ENCODE data around the gene NFATC2. TPM values are rescaled to one million over a fixed set of nuclear protein-coding genes. Genes with fewer than 3 reads are reported as not detected.

Gene NFATC2
- total RNA-seq, 1 experiment from 2014 or later, result 0.61 TPM

DNA sequence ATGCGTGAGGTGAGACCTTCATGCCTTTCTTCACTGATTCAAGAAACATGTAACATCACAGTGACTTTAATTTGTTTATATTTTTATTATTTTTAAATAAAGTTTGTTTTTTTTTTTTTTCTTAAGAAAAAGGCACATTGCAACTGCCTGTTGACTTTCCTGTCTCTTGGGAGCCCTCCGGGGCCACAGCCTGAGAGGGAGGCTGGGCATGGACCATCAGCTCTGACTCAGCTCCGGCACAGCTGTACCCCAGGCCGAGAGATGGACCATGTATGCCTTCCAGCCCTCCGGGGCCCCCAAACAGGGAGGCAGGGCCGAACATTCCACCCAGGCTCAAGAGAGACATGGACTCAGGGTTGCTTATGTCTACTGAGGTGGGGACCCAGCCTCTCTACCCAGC lies 99.9 kb downstream of the NFATC2 start:
- H3K14ac ChIP-seq (ENCODE audit: insufficient read depth, low read length), result no peak overlapping the region
- no peak overlapping the region for H3K27ac Mint-ChIP-seq
- no peak overlapping the region for H2AK5ac ChIP-seq (ENCODE audit: insufficient read length, low read length)
- no peak overlapping the region for H4K5ac ChIP-seq (ENCODE audit: insufficient read length, low read depth, low read length)
- H4K20me1 ChIP-seq (ENCODE audit: control insufficient read depth, insufficient read depth, insufficient read length), result no peaks in the 10 kb centered on the region
- H3T11ph ChIP-seq (ENCODE audit: low read length), result no peak overlapping the region
- H4K8ac ChIP-seq (replicated peaks; ENCODE audit: insufficient read length, low read depth, low read length), result no peak overlapping the region
- H3K23me2 ChIP-seq (ENCODE audit: insufficient read length, low read depth, low read length, poor library complexity, severe bottlenecking), result no peaks in the 10 kb centered on the region
- H3K27me3 Mint-ChIP-seq (ENCODE audit: low read depth), result peaks cover 2% of the 10 kb centered on the region
- no peaks in the 10 kb centered on the region for H3K79me2 ChIP-seq (ENCODE audit: insufficient read depth, low read length)
- H3K27ac ChIP-seq (ENCODE audit: insufficient read length, low read depth, low read length), result no peak overlapping the region
- no peak overlapping the region for H4K91ac ChIP-seq (ENCODE audit: insufficient read length, low read depth, low read length)
- H3K4ac ChIP-seq (ENCODE audit: low read depth, low read length), result no peak overlapping the region
- H3K23ac ChIP-seq (ENCODE audit: insufficient read length, low read depth, low read length), result no peak overlapping the region
- H3K36me3 Mint-ChIP-seq (ENCODE audit: insufficient read depth in 1 of 3, low read depth in 3 of 3), result no peaks in the 10 kb centered on the region; a peak in 1 of 7 replicates
- H3K4me2 ChIP-seq (ENCODE audit: insufficient read depth, insufficient read length, low read length), result no peak overlapping the region
- no peaks in the 10 kb centered on the region for H3K9me3 Mint-ChIP-seq
- H3K79me1 ChIP-seq (ENCODE audit: insufficient read depth, low read depth, low read length, poor library complexity, severe bottlenecking), result no peaks in the 10 kb centered on the region
- H3K18ac ChIP-seq (ENCODE audit: insufficient read length, low read depth, low read length), result no peak overlapping the region
- no peak overlapping the region for H2BK120ac ChIP-seq (ENCODE audit: low read depth, low read length, poor library complexity, severe bottlenecking)
- H3K4me1 Mint-ChIP-seq, result peaks cover 10 to 16% of the 10 kb centered on the region in 2 experiments
- WGBS (ENCODE audit: extremely low coverage, insufficient read length, low lambda C conversion rate), result no CpG with 5 or more reads among the region's 6 CpGs
- no peaks in the 10 kb centered on the region for H3K9me3 ChIP-seq (ENCODE audit: control insufficient read depth, low read depth, low read length)
- H3K4me1 ChIP-seq (ENCODE audit: insufficient read depth, low read length), result no peaks in the 10 kb centered on the region
- H3K56ac ChIP-seq (ENCODE audit: insufficient read length, low read depth, low read length), result no peak overlapping the region
- H2BK20ac ChIP-seq (ENCODE audit: low read depth, low read length, poor library complexity, severe bottlenecking), result no peak overlapping the region
- H2BK5ac ChIP-seq (ENCODE audit: insufficient read length, low read length), result no peak overlapping the region
- TF ChIP-seq, protein P1, sequence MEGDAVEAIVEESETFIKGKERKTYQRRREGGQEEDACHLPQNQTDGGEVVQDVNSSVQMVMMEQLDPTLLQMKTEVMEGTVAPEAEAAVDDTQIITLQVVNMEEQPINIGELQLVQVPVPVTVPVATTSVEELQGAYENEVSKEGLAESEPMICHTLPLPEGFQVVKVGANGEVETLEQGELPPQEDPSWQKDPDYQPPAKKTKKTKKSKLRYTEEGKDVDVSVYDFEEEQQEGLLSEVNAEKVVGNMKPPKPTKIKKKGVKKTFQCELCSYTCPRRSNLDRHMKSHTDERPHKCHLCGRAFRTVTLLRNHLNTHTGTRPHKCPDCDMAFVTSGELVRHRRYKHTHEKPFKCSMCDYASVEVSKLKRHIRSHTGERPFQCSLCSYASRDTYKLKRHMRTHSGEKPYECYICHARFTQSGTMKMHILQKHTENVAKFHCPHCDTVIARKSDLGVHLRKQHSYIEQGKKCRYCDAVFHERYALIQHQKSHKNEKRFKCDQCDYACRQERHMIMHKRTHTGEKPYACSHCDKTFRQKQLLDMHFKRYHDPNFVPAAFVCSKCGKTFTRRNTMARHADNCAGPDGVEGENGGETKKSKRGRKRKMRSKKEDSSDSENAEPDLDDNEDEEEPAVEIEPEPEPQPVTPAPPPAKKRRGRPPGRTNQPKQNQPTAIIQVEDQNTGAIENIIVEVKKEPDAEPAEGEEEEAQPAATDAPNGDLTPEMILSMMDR (conservative IDR thresholded peaks at IDR 0.05), result no peak
- H2BK12ac ChIP-seq (ENCODE audit: insufficient read length, low read depth, low read length), result no peak overlapping the region
- H3K9ac ChIP-seq (ENCODE audit: extremely low read depth, insufficient read length, low read length), result no peak overlapping the region
- H2BK15ac ChIP-seq (ENCODE audit: low read depth, low read length), result no peak overlapping the region
- DNase-seq, result no peak
- H3K27me3 ChIP-seq (ENCODE audit: insufficient read depth, low read length), result no peaks in the 10 kb centered on the region
- no peak overlapping the region for H3K4me3 Mint-ChIP-seq
- no peak overlapping the region for H2AFZ ChIP-seq (ENCODE audit: low read length)
